OCI-LY3 (cell line): ENCODE measurements around the gene PC.

ENCODE experiments used
- CTCF ChIP-seq: fragments of 200-600, 300-600 bp; sonication (generic); IDR thresholded peaks from 2 replicates; pipeline ENCODE4 v1.5.1; 2014; ENCODE audit warnings: antibody characterized with exemption, low read length, low read depth
- EZH2phosphoT487 ChIP-seq: fragments of 200-600 bp; shearing (Covaris generic); IDR thresholded peaks from 2 replicates; pipeline ENCODE4 v1.6.1; 2018; ENCODE audit warnings: antibody characterized with exemption, mixed run types, low read depth

DNA sequence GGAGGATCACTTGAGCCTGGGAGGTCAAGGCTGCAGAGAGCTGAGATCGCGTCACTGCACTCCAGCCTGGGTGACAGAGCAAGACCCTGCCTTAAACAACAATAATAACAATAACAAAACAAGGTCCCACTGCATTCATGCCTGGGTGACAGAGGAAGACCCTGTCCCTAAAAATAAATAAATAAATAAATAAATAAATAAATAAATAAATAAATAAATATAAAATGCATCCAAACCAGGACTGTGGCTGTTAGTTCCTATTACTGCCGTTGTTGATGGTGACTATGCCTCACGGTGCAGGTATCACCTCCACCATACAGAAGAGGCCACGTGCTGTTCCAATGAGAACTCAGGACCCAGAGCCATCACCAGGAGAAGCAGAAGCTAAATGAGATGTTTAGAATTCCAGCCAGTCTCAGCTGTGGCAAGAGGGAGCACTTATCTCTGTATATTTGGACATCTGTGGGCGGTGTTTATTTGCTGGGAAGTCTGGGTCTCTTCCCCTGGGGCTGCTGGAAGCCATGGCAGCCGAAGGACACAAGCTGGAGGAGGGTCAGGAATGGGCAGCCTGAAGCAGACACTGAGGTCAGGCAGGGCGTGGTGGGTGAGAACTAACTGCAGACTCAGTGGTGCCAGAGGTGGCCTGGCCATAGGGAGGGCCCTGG is 38.6 kb upstream of the PC start:
- no peak for TF ChIP-seq CTCF
- TF ChIP-seq EZH2phosphoT487: no peak
